ENCODE measurements around the gene DAAM2. TPM values are rescaled to one million over a fixed set of nuclear protein-coding genes. Genes with fewer than 3 reads are reported as not detected.

Gene DAAM2
- polyA plus RNA-seq, 2 of the 4 experiments (the other 2 are of a cell fraction): not detected

DNA sequence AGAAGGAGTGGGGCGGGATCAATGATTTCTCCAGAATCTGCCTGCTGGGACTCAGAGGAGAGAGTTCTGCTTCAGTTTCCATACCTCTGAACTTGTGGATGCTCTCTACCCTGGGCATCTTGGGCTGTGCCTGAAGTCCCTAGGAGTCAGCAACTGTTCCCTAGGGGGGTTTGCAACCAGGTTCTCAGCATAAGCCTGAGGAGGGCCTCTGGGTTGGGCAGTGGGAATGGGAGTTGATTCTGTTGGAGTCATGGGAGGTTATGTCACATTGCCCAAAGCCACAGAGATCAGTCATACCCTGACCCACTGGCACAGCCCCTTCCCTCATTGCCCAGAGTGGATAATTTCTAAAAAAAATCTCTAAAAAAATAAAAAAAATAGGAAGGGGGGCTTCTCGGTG lies 94.7 kb downstream of the DAAM2 start:
- FAIRE-seq: no peak
- Histone ChIP-seq H3K4me1 (no peaks in the 10 kb centered on the region), H3K9me3 (no peaks in the 10 kb centered on the region), H3K27ac (no peak overlapping the region), H3K4me2 (no peak overlapping the region), H3K4me3 (no peak overlapping the region)
- ChIA-PET POLR2A (no interaction called here), CTCF (no interaction called here)
- ATAC-seq: no peak
- 43% methylated on average over 2 of the region's 2 CpGs for WGBS (ENCODE audit: missing lambda C conversion rate)
- DNase-seq (ENCODE audit: low read depth in 1 of 2, low spot score in 1 of 2): no peak
- TF ChIP-seq, protein P1, sequence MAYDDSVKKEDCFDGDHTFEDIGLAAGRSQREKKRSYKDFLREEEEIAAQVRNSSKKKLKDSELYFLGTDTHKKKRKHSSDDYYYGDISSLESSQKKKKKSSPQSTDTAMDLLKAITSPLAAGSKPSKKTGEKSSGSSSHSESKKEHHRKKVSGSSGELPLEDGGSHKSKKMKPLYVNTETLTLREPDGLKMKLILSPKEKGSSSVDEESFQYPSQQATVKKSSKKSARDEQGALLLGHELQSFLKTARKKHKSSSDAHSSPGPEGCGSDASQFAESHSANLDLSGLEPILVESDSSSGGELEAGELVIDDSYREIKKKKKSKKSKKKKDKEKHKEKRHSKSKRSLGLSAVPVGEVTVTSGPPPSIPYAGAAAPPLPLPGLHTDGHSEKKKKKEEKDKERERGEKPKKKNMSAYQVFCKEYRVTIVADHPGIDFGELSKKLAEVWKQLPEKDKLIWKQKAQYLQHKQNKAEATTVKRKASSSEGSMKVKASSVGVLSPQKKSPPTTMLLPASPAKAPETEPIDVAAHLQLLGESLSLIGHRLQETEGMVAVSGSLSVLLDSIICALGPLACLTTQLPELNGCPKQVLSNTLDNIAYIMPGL (CRISPR knock-in tag; IDR thresholded peaks at IDR 0.05; ENCODE audit: borderline replicate concordance): no peak
- TF ChIP-seq, protein P2, sequence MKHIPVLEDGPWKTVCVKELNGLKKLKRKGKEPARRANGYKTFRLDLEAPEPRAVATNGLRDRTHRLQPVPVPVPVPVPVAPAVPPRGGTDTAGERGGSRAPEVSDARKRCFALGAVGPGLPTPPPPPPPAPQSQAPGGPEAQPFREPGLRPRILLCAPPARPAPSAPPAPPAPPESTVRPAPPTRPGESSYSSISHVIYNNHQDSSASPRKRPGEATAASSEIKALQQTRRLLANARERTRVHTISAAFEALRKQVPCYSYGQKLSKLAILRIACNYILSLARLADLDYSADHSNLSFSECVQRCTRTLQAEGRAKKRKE (CRISPR knock-in tag; IDR thresholded peaks at IDR 0.05; ENCODE audit: low read depth): no peak
- no peak for TF ChIP-seq ZSCAN20 (CRISPR knock-in tag; IDR thresholded peaks at IDR 0.05)
- TF ChIP-seq FOXS1 (CRISPR knock-in tag; IDR thresholded peaks at IDR 0.05): no peak
- no peak for TF ChIP-seq POLR2AphosphoS2 (conservative IDR thresholded peaks at IDR 0.05; ENCODE audit: low read length)
- no peak for TF ChIP-seq CHD2 (IDR thresholded peaks at IDR 0.05; ENCODE audit: low read length, partially characterized antibody)
- TF ChIP-seq EP300 (IDR thresholded peaks at IDR 0.05): no peak
- no peak for TF ChIP-seq CBX2 (IDR thresholded peaks at IDR 0.05; ENCODE audit: borderline replicate concordance, low read depth)
- no peak for TF ChIP-seq NR3C1 (IDR thresholded peaks at IDR 0.05)
- TF ChIP-seq FOSB (CRISPR knock-in tag; IDR thresholded peaks at IDR 0.05): no peak
- TF ChIP-seq RNF2 (IDR thresholded peaks at IDR 0.05; ENCODE audit: borderline replicate concordance, low read depth): no peak
- TF ChIP-seq EHF (CRISPR knock-in tag; IDR thresholded peaks at IDR 0.05): no peak
- TF ChIP-seq RAD21 (conservative IDR thresholded peaks at IDR 0.05 in 1 of 2, IDR thresholded peaks at IDR 0.05 in 1 of 2): no peak
- no peak for TF ChIP-seq JUN (IDR thresholded peaks at IDR 0.05)
- TF ChIP-seq HEYL (CRISPR knock-in tag; IDR thresholded peaks at IDR 0.05): no peak
- TF ChIP-seq RCOR1 (IDR thresholded peaks at IDR 0.05; ENCODE audit: low read depth, low read length): no peak
- TF ChIP-seq, protein P3, sequence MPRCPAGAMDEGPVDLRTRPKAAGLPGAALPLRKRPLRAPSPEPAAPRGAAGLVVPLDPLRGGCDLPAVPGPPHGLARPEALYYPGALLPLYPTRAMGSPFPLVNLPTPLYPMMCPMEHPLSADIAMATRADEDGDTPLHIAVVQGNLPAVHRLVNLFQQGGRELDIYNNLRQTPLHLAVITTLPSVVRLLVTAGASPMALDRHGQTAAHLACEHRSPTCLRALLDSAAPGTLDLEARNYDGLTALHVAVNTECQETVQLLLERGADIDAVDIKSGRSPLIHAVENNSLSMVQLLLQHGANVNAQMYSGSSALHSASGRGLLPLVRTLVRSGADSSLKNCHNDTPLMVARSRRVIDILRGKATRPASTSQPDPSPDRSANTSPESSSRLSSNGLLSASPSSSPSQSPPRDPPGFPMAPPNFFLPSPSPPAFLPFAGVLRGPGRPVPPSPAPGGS (IDR thresholded peaks at IDR 0.05): no peak
- no peak for TF ChIP-seq TFCP2L1 (CRISPR knock-in tag; IDR thresholded peaks at IDR 0.05)
- TF ChIP-seq, protein P4, sequence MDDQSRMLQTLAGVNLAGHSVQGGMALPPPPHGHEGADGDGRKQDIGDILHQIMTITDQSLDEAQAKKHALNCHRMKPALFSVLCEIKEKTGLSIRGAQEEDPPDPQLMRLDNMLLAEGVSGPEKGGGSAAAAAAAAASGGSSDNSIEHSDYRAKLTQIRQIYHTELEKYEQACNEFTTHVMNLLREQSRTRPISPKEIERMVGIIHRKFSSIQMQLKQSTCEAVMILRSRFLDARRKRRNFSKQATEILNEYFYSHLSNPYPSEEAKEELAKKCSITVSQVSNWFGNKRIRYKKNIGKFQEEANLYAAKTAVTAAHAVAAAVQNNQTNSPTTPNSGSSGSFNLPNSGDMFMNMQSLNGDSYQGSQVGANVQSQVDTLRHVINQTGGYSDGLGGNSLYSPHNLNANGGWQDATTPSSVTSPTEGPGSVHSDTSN (IDR thresholded peaks at IDR 0.05): no peak
- no peak for TF ChIP-seq MAFK (IDR thresholded peaks at IDR 0.05; ENCODE audit: partially characterized antibody)

DNA sequence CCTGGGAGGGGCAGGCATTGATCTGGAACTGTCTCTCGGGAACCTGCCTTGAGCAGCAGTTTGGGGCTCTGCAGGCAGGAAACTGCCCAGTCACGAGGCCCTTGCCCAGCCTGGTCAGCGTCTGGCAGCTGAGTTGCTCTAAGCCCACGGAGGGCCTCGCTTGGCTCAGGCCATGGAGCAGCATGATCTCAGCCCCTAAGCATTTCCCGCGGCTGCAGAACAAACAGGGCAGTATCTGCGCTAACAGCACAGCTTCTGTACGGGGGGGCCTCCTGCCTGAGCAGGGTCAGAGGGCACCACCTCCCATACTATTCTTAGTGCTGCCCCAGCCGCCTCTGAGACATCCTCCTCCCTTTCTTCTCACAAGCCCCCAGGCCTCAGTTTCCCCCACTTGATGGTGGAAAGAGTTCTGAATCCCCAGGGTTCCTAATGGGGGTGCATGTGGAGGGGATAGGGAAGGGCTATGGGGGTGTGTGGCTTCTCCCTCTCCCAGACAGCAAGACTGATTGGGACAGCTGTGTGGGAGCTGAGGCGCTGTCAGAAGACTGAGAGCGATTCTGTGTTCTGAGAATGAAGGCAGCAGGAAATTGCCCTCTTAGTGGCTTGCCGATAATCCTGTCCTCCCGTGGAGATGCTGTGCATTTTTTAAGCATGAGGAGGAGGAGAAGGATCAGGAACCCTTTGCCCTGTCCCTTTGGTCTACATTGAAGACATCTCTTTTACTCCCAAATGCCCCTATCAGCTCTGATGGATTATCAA lies 95.7 kb downstream of the DAAM2 start:
- POLR2A ChIA-PET: no interaction called here
- 18% methylated on average over 6 of the region's 14 CpGs for WGBS (ENCODE audit: missing lambda C conversion rate)
- CTCF ChIA-PET: interaction anchor here (1.2 kb wide), 1 partner anchor 9 kb away, joined by 3 read pairs; no protein-coding TSS in a partner anchor
- H3K4me3 ChIP-seq: no peak overlapping the region
- no peaks in the 10 kb centered on the region for H3K9me3 ChIP-seq
- DNase-seq (ENCODE audit: low read depth in 1 of 2, low spot score in 1 of 2): peak in 1 of 2 experiments; percentile 9
- ATAC-seq: peak in 1 of 2 experiments; percentile 66; a peak in 3 of 6 replicates
- FAIRE-seq: no peak
- H3K4me2 ChIP-seq: no peak overlapping the region
- H3K27ac ChIP-seq: no peak overlapping the region
- no peaks in the 10 kb centered on the region for H3K4me1 ChIP-seq
- TF ChIP-seq FOXS1 (CRISPR knock-in tag; IDR thresholded peaks at IDR 0.05) (no peak), GATA3 (IDR thresholded peaks at IDR 0.05; ENCODE audit: borderline replicate concordance) (no peak), HOXB13 (CRISPR knock-in tag; IDR thresholded peaks at IDR 0.05; ENCODE audit: low read depth) (no peak), ZC3H11A (IDR thresholded peaks at IDR 0.05) (no peak), BHLHE40 (IDR thresholded peaks at IDR 0.05; ENCODE audit: low read depth, low read length) (no peak), HEYL (CRISPR knock-in tag; IDR thresholded peaks at IDR 0.05) (no peak), TP53 (CRISPR knock-in tag; IDR thresholded peaks at IDR 0.05) (no peak)
